Femur (tissue), 1 donor: ENCODE measurements around the gene MB.

Experiments
- DNase-seq: peaks from one replicate; pipeline ENCODE4 v3.0.0-alpha.2; 2017

The MB gene

GRCh38 chr22:35569916-35570315 lies 47.2 kb downstream of the MB start:
- no peak for DNase-seq

- no peak for DNase-seq
These were observed 48.1 kb downstream of the MB start for GRCh38 chr22:35568751-35569739.

GRCh38 chr22:35567351-35568141 lies 49.6 kb downstream of the MB start:
- no peak for DNase-seq

GRCh38 chr22:35564975-35565867 lies 51.9 kb downstream of the MB start:
- DNase-seq, result no peak

- DNase-seq, result no peak
These were observed 53.9 kb downstream of the MB start for GRCh38 chr22:35563211-35563610.

- no peak for DNase-seq
These were observed 55.2 kb downstream of the MB start for GRCh38 chr22:35561796-35562526.

GRCh38 chr22:35560824-35561223 lies 56.3 kb downstream of the MB start:
- no peak for DNase-seq

GRCh38 chr22:35560366-35560765 lies 56.8 kb downstream of the MB start:
- no peak for DNase-seq

- DNase-seq, result no peak
These were observed 57.6 kb downstream of the MB start for GRCh38 chr22:35559354-35560005.

GRCh38 chr22:35558719-35559118 lies 58.4 kb downstream of the MB start:
- no peak for DNase-seq

- no peak for DNase-seq
These were observed 59.1 kb downstream of the MB start for GRCh38 chr22:35558031-35558430.
